Measurements from ENCODE around the gene CORIN.

CORIN gene

DNA sequence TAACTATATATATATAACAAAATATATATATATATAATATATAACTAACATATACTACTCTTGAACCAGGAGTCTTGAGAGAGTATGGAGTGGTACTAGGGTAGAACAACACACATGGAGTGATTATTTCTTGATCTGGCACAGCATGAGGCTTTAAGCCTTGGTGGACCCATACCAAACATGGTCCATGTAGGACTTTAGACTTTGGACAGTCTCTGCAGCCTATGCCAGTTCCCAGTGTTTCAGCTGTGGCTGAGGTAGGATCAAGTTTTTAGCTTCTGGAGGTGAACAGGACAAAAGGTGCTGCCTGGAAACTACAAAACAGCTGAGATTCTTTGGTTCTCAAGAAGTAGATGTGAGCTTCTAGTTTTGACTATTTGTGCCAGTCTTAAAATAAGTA lies 20.6 kb downstream of the CORIN start:
- no peaks in the 10 kb centered on the region for H3K9me3 ChIP-seq (ENCODE audit: control insufficient read depth in 1 of 2, low read length in 2 of 2)
- H3K36me3 ChIP-seq (ENCODE audit: control insufficient read depth in 1 of 2, insufficient read depth in 2 of 2, low read length in 2 of 2), result no peaks in the 10 kb centered on the region
- H3K27ac ChIP-seq (ENCODE audit: low read depth, low read length), result no peak overlapping the region
- H3K4me1 ChIP-seq (ENCODE audit: control insufficient read depth in 1 of 2, insufficient read depth in 2 of 2, low read length in 2 of 2), result peaks cover 0 to 3% of the 10 kb centered on the region in 2 donors
- no peak overlapping the region for H3K4me3 ChIP-seq (ENCODE audit: low read depth in 1 of 2, low read length in 2 of 2)
- no peaks in the 10 kb centered on the region for H3K27me3 ChIP-seq (ENCODE audit: control insufficient read depth in 1 of 2, insufficient read depth in 2 of 2, low read length in 2 of 2)
- no peak overlapping the region for H3K9ac ChIP-seq (ENCODE audit: low read depth in 1 of 2, low read length in 2 of 2)

- Histone ChIP-seq H3K9me3 (ENCODE audit: control insufficient read depth in 1 of 2, low read length in 2 of 2) (no peaks in the 10 kb centered on the region), H3K4me3 (ENCODE audit: low read depth in 1 of 2, low read length in 2 of 2) (no peak overlapping the region), H3K4me1 (ENCODE audit: control insufficient read depth in 1 of 2, insufficient read depth in 2 of 2, low read length in 2 of 2) (peaks cover 0 to 3% of the 10 kb centered on the region in 2 donors), H3K9ac (ENCODE audit: low read depth in 1 of 2, low read length in 2 of 2) (no peak overlapping the region), H3K27ac (ENCODE audit: low read depth, low read length) (no peak overlapping the region), H3K27me3 (ENCODE audit: control insufficient read depth in 1 of 2, insufficient read depth in 2 of 2, low read length in 2 of 2) (no peaks in the 10 kb centered on the region), H3K36me3 (ENCODE audit: control insufficient read depth in 1 of 2, insufficient read depth in 2 of 2, low read length in 2 of 2) (no peaks in the 10 kb centered on the region)
Observed at GRCh38 chr4:47816748-47817147, 21.1 kb downstream of the CORIN start.

DNA sequence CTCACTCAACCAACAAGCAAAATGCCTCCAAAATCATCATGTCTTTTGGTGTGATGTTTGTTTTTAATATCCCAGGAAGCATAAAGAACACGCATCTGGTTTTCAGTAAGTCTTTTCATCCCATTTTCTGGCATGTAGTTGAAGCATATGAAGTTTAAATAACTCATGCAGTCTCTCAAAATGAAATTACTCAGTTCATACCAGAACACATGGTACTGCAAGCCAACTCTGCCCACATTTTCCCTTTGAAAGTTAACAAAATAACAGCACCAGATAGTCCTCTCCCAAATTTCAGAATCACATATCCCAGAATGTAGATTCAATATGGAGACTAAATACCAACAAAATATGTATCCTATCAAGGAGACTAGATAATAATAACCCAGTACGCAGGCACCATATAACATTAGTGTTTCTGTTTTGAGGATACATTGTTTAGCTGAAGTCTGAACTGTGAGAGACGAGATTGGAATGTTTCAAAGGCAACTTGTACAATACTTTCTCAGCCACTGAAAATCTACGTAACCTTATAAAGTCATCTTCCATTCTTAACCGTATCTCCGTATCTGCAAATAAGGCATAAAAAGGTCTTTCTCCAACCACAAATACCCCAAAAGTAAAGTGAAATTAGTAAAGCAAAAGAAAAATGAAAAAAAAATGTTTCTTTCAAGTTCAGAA lies 23.1 kb downstream of the CORIN start:
- Histone ChIP-seq H3K27me3 (ENCODE audit: control insufficient read depth in 1 of 2, insufficient read depth in 2 of 2, low read length in 2 of 2) (no peaks in the 10 kb centered on the region), H3K4me1 (ENCODE audit: control insufficient read depth in 1 of 2, insufficient read depth in 2 of 2, low read length in 2 of 2) (no peaks in the 10 kb centered on the region), H3K4me3 (ENCODE audit: low read depth in 1 of 2, low read length in 2 of 2) (no peak overlapping the region), H3K9ac (ENCODE audit: low read depth in 1 of 2, low read length in 2 of 2) (no peak overlapping the region), H3K27ac (ENCODE audit: low read depth, low read length) (no peak overlapping the region), H3K9me3 (ENCODE audit: control insufficient read depth in 1 of 2, low read length in 2 of 2) (no peaks in the 10 kb centered on the region), H3K36me3 (ENCODE audit: control insufficient read depth in 1 of 2, insufficient read depth in 2 of 2, low read length in 2 of 2) (no peaks in the 10 kb centered on the region)

- no peaks in the 10 kb centered on the region for H3K27me3 ChIP-seq (ENCODE audit: control insufficient read depth in 1 of 2, insufficient read depth in 2 of 2, low read length in 2 of 2)
- H3K4me1 ChIP-seq (ENCODE audit: control insufficient read depth in 1 of 2, insufficient read depth in 2 of 2, low read length in 2 of 2), result no peaks in the 10 kb centered on the region
- H3K4me3 ChIP-seq (ENCODE audit: low read depth in 1 of 2, low read length in 2 of 2), result no peak overlapping the region
- H3K36me3 ChIP-seq (ENCODE audit: control insufficient read depth in 1 of 2, insufficient read depth in 2 of 2, low read length in 2 of 2), result no peaks in the 10 kb centered on the region
- H3K27ac ChIP-seq (ENCODE audit: low read depth, low read length), result no peak overlapping the region
- no peaks in the 10 kb centered on the region for H3K9me3 ChIP-seq (ENCODE audit: control insufficient read depth in 1 of 2, low read length in 2 of 2)
- H3K9ac ChIP-seq (ENCODE audit: low read depth in 1 of 2, low read length in 2 of 2), result no peak overlapping the region
Observed at GRCh38 chr4:47809654-47810203, 28.1 kb downstream of the CORIN start.

- no peaks in the 10 kb centered on the region for H3K9me3 ChIP-seq (ENCODE audit: control insufficient read depth in 1 of 2, low read length in 2 of 2)
- no peak overlapping the region for H3K9ac ChIP-seq (ENCODE audit: low read depth in 1 of 2, low read length in 2 of 2)
- no peak overlapping the region for H3K4me3 ChIP-seq (ENCODE audit: low read depth in 1 of 2, low read length in 2 of 2)
- H3K27ac ChIP-seq (ENCODE audit: low read depth, low read length), result no peak overlapping the region
- H3K27me3 ChIP-seq (ENCODE audit: control insufficient read depth in 1 of 2, insufficient read depth in 2 of 2, low read length in 2 of 2), result no peaks in the 10 kb centered on the region
- no peaks in the 10 kb centered on the region for H3K4me1 ChIP-seq (ENCODE audit: control insufficient read depth in 1 of 2, insufficient read depth in 2 of 2, low read length in 2 of 2)
- H3K36me3 ChIP-seq (ENCODE audit: control insufficient read depth in 1 of 2, insufficient read depth in 2 of 2, low read length in 2 of 2), result no peaks in the 10 kb centered on the region
Observed at GRCh38 chr4:47804598-47804997, 33.3 kb downstream of the CORIN start.

DNA sequence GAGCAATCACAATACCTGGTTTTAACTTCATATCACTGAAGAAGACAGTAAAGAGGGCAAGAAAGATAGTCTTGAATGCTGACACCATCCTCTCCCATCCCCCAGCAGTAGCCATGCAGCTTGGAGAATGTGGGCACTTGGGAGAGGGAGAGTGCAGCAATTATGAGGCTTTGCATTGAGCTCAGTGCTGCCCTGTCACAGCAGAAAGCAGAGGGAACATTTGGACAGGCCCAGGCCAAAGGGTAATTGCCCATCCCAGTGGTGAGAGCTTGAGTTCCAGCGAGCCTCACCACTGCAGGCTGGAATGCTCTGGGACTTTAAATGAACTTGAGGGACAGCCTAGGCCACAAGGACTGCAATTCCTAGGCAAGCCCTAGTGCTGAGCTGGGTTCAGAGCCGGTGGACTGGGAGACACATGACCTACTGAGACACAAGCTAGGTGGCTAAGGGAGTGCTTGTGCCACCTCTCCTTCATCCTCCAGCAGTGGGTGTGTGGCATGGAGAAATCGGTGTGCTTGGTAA lies 36.3 kb downstream of the CORIN start:
- H3K4me3 ChIP-seq (ENCODE audit: low read depth in 1 of 2, low read length in 2 of 2), result no peak overlapping the region
- H3K27me3 ChIP-seq (ENCODE audit: control insufficient read depth in 1 of 2, insufficient read depth in 2 of 2, low read length in 2 of 2), result no peaks in the 10 kb centered on the region
- H3K4me1 ChIP-seq (ENCODE audit: control insufficient read depth in 1 of 2, insufficient read depth in 2 of 2, low read length in 2 of 2), result no peaks in the 10 kb centered on the region
- no peaks in the 10 kb centered on the region for H3K36me3 ChIP-seq (ENCODE audit: control insufficient read depth in 1 of 2, insufficient read depth in 2 of 2, low read length in 2 of 2)
- H3K9ac ChIP-seq (ENCODE audit: low read depth in 1 of 2, low read length in 2 of 2), result no peak overlapping the region
- H3K27ac ChIP-seq (ENCODE audit: low read depth, low read length), result no peak overlapping the region
- H3K9me3 ChIP-seq (ENCODE audit: control insufficient read depth in 1 of 2, low read length in 2 of 2), result no peaks in the 10 kb centered on the region

- Histone ChIP-seq H3K9ac (ENCODE audit: low read depth in 1 of 2, low read length in 2 of 2) (no peak overlapping the region), H3K27ac (ENCODE audit: low read depth, low read length) (no peak overlapping the region), H3K9me3 (ENCODE audit: control insufficient read depth in 1 of 2, low read length in 2 of 2) (no peaks in the 10 kb centered on the region), H3K4me1 (ENCODE audit: control insufficient read depth in 1 of 2, insufficient read depth in 2 of 2, low read length in 2 of 2) (no peaks in the 10 kb centered on the region), H3K27me3 (ENCODE audit: control insufficient read depth in 1 of 2, insufficient read depth in 2 of 2, low read length in 2 of 2) (no peaks in the 10 kb centered on the region), H3K36me3 (ENCODE audit: control insufficient read depth in 1 of 2, insufficient read depth in 2 of 2, low read length in 2 of 2) (no peaks in the 10 kb centered on the region), H3K4me3 (ENCODE audit: low read depth in 1 of 2, low read length in 2 of 2) (no peak overlapping the region)
Observed at GRCh38 chr4:47798165-47798564, 39.7 kb downstream of the CORIN start.

GRCh38 chr4:47791965-47792364 lies 45.9 kb downstream of the CORIN start:
- Histone ChIP-seq H3K27me3 (ENCODE audit: control insufficient read depth in 1 of 2, insufficient read depth in 2 of 2, low read length in 2 of 2) (no peaks in the 10 kb centered on the region), H3K4me3 (ENCODE audit: low read depth in 1 of 2, low read length in 2 of 2) (no peak overlapping the region), H3K27ac (ENCODE audit: low read depth, low read length) (no peak overlapping the region), H3K9me3 (ENCODE audit: control insufficient read depth in 1 of 2, low read length in 2 of 2) (no peaks in the 10 kb centered on the region), H3K4me1 (ENCODE audit: control insufficient read depth in 1 of 2, insufficient read depth in 2 of 2, low read length in 2 of 2) (no peaks in the 10 kb centered on the region), H3K9ac (ENCODE audit: low read depth in 1 of 2, low read length in 2 of 2) (no peak overlapping the region), H3K36me3 (ENCODE audit: control insufficient read depth in 1 of 2, insufficient read depth in 2 of 2, low read length in 2 of 2) (no peaks in the 10 kb centered on the region)

DNA sequence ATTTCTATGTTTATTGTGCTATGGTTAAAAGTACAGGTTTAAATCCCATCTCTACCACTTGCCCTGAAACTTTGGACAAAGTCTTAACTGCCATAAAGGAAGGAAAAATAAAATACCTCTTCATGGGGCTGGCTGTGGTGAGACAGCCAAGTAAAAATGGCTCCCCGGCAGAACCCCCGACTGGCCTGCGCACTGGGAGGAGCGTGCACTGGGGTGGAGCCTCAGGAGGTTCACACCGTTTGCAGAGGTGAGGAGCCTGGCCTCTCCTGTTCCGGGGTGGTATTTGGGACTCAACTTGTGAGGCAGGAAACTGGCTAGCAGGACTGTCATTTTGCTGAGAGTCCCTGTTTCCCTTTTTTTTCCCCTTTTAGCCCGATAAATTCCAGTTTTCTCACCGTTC lies 47.8 kb downstream of the CORIN start:
- no peaks in the 10 kb centered on the region for H3K36me3 ChIP-seq (ENCODE audit: control insufficient read depth in 1 of 2, insufficient read depth in 2 of 2, low read length in 2 of 2)
- no peak overlapping the region for H3K9ac ChIP-seq (ENCODE audit: low read depth in 1 of 2, low read length in 2 of 2)
- H3K4me3 ChIP-seq (ENCODE audit: low read depth in 1 of 2, low read length in 2 of 2), result no peak overlapping the region

DNA sequence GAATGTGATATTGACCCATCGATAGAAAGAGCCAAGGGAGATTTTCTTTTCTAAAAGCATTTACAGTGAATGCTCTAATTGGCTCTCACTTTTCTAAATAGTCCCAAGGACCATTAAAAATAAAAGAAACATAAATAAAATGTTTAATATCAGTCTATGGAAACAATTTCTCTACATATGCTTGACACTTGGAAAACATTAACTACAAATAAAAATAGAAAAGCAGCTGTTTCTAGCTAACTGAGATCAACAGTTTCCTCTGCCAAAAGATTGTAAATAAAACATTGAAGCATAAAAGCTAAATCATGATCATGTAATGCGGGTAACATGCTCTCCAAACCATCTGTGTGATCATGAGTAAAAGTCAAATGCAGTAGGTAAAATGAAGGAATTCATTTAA lies 49.7 kb downstream of the CORIN start:
- H3K4me3 ChIP-seq (ENCODE audit: low read depth in 1 of 2, low read length in 2 of 2), result no peak overlapping the region
- H3K9ac ChIP-seq (ENCODE audit: low read depth in 1 of 2, low read length in 2 of 2), result no peak overlapping the region
- no peaks in the 10 kb centered on the region for H3K4me1 ChIP-seq (ENCODE audit: control insufficient read depth in 1 of 2, insufficient read depth in 2 of 2, low read length in 2 of 2)
- no peaks in the 10 kb centered on the region for H3K27me3 ChIP-seq (ENCODE audit: control insufficient read depth in 1 of 2, insufficient read depth in 2 of 2, low read length in 2 of 2)
- no peak overlapping the region for H3K27ac ChIP-seq (ENCODE audit: low read depth, low read length)
- H3K36me3 ChIP-seq (ENCODE audit: control insufficient read depth in 1 of 2, insufficient read depth in 2 of 2, low read length in 2 of 2), result no peaks in the 10 kb centered on the region
- H3K9me3 ChIP-seq (ENCODE audit: control insufficient read depth in 1 of 2, low read length in 2 of 2), result no peaks in the 10 kb centered on the region

More for the DNA sequence above, 47.8 kb downstream of the CORIN start:
- Histone ChIP-seq H3K27ac (ENCODE audit: low read depth, low read length) (no peak overlapping the region), H3K9me3 (ENCODE audit: control insufficient read depth in 1 of 2, low read length in 2 of 2) (no peaks in the 10 kb centered on the region), H3K27me3 (ENCODE audit: control insufficient read depth in 1 of 2, insufficient read depth in 2 of 2, low read length in 2 of 2) (no peaks in the 10 kb centered on the region), H3K4me1 (ENCODE audit: control insufficient read depth in 1 of 2, insufficient read depth in 2 of 2, low read length in 2 of 2) (no peaks in the 10 kb centered on the region)

Data from duodenal mucosa (tissue), 2 donors.